Measurements from ENCODE around the gene CCT5.

- TF ChIP-seq ZNF530 (tag by site-specific recombination; IDR thresholded peaks at IDR 0.05; ENCODE audit: low read depth), result no peak
- no peak for TF ChIP-seq CTCF (tag by site-specific recombination; IDR thresholded peaks at IDR 0.05)
- no peak for TF ChIP-seq REST (tag by site-specific recombination; IDR thresholded peaks at IDR 0.05)
These were observed 27.9 kb downstream of the CCT5 start for GRCh38 chr5:10277773-10278630.
